H4 (cell line): ENCODE measurements around the gene AARSD1. TPM values are rescaled to one million over a fixed set of nuclear protein-coding genes. Genes with fewer than 3 reads are reported as not detected.
"Not testable (repeated sequence)": the region's sequence is repeated elsewhere in the genome, so short reads cannot be mapped to it uniquely, and the experiment has no call there.

Source experiments
- DNase-seq: peaks from one replicate; pipeline ENCODE4 v3.0.0-alpha.2; 2015; ENCODE audit warnings: low spot score
- total RNA-seq: library from RNA; depleted of rRNA; stranded (reverse); fragments of >200 nt; shearing (Covaris generic); gene quantifications from 2 replicates; pipeline ENCODE4 v1.2.3, GENCODE V29; 2014; rRNA removed

Gene AARSD1
- total RNA-seq, 1 experiment from 2014 or later: 27.2 TPM

GRCh38 chr17:42920106-42920900 is 44.0 kb downstream of the AARSD1 start:
- no peak for DNase-seq

GRCh38 chr17:42919522-42920077 is 44.7 kb downstream of the AARSD1 start:
- DNase-seq: not testable (repeated sequence)

DNA sequence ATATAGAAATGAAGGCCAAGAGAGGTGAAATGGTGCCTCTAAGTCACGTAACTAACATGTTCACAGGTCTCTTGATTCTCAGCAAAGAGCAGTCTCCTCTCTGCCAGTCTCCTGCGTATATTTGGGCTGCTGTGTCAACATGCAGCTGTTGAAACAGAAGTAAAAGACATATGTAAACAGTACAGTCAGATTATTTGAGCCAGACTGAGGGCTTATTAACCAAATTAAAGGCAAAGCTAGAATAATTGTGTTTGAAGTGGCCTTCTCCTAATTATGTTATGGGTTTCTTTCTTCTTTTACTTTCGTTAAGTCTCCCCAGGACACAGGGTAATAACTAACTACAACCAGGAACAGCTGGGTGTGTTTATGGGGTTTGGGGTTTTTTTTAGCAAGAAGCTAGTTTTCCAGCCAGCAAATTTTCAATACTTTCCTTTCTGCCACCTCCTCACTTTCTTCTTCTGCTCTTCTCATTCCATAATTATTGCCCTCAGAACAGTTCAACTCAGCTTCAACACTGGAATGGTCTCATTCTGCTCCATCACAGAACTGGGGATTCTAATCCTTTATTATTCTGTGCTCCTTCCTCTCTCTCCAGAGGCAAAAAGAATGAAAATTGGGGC is 45.2 kb downstream of the AARSD1 start:
- no peak for DNase-seq

DNA sequence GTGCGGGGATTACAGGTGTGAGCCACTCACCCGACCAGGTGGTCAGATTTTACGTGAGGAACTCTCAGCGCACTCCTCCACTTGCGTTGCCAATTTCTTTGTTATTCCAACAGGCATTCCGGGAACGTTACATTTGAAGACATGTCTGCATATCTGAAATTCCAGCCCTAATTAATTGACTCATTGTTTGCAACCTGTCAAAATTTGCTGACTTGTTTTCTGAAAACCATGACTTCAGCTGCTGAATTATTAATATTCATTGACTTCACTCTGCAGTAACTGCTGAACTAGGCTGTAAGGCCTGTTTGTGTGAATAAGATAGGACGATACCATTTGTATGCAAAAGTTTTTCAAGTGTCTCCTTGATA is 47.0 kb downstream of the AARSD1 start:
- DNase-seq: no peak

- not testable (repeated sequence) for DNase-seq
Observed at GRCh38 chr17:42916388-42917235, 47.6 kb downstream of the AARSD1 start.

- not testable (repeated sequence) for DNase-seq
Observed at GRCh38 chr17:42915288-42915687, 49.0 kb downstream of the AARSD1 start.

DNA sequence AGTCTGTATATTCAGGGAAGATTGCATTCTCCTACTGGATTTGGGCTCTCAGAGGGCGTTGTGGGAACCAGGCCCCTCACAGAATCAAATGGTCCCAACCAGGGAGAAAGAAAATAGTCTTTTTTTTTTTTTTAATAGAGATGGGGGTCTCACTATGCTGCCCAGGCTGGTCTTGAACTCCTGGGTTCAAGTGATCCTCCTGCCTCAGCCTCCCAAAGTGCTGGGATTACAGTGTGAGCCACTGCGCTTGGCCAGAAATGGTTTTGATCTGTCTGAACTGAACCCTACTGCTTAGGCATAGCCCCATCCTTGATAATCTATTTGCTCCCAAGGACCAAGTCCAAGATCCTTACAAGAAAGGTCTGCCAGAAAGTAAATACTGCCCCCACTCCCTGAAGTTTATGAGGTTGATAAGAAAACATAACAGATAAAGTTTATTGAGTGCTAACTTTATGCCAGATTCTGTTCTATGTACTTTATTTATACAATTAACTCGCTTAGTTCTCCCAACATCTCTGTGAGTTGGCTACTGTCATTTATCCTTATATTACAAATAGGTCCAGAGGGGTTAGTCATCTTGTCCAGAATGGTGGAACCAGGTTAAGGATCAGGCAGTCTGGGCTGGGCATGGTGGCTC is 50.2 kb downstream of the AARSD1 start:
- DNase-seq: no peak

GRCh38 chr17:42913522-42913921 is 50.7 kb downstream of the AARSD1 start:
- no peak for DNase-seq

DNA sequence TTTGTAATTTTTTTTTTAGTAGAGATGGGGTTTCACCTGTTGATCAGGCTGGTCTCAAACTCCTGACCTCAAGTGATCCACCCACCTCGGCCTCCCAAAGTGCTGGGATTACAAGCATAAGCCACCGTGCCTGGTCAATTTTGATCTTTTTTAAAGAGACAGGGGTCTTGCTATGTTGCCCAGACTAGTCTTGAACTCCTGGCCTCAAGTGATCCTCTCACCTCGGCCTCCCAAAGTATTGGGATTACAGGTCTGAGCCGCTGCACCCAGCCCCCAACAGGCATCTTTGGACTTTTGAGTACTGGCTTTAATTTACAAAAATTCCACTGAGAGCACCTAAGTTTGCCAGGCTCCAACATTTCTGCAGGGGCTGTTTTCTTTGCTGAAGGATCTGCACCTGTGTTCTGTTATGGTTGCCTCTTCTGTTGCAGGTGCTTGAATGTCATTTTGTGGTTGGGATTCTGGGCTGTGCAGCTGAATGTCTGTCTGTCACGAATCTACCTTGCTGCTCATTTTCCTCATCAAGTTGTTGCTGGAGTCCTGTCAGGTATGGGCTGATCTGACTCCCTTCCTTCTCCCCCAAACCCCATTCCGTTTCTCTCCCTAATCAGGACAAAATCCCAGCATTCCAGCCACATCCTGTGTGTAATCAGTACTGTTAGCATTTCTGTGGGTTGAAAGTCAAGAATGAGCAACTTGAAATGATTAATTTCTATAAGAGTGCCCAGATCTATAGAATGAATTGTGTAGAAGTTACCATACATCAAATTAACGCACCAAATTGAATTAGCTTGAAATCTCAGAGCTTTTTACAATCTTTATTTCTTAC is 55.2 kb downstream of the AARSD1 start:
- DNase-seq: no peak

DNA sequence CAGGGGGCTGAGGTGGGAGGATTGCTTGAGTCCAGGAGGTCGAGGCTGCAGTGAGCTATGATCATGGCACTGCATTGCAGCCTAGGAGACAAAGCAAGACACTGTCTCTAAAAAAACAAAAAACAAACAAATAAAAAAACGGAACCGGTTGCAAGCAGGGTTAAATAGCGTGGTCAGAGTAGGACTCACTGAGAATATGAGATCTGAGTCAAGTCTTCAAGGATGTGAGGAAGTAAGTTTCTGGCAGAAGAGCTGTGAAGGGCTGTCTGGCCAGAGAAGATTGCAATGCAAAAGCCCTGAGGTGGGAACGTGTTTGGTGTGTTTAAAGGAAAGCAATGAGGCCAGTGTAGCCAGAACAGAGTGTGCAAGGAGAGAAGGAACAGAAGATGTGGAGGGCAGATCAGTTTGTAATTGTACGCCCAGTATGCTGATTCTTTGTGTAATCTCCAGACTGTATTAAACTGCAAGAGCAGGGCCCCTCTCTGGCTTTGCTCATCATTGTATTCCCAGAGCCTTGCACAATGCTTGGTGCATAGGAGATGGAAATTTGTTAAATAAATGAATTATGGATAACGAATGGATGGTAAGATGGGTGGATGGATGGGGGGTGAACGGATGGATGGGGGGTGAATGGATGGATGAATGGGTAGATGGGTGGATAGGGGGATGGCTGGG is 57.3 kb downstream of the AARSD1 start:
- no peak for DNase-seq

GRCh38 chr17:42904110-42904469 is 60.2 kb downstream of the AARSD1 start:
- no peak for DNase-seq

DNA sequence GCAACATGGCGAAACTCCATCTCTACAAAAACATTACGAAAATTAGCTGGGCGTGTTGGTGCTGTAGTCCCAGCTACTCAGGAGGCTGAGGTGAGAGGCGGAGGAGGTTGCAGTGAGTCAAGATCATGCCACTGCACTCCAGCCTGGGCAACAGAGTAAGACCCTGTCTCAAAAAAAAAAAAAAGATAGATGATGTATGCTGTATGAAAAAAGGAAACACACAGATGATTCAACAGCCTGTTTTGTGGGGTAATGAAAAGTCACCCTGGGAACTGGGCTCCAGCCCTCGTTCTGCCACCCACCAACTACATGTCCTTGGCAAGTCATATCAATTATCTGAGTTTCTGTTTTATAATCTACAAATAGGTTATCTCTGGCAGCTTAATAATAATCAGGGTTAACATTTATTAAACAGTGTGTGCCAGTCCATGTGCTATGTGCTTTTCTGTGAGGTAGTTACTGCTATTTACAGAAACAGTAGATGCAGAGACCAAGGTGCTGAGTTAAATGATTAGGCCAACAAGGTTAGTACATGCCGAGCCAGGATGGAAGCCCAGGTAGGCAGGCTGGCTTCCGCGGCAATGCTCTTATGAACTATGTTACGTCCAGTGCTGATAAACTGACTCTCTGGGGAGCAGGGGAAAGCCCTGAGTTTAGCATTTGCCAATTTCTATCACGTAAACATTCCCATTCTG is 62.6 kb downstream of the AARSD1 start:
- no peak for DNase-seq

Other genes with a start within 250 kb of the AARSD1 start
- 2.2 and 4.5 TPM in 2 replicates for gene EZH1, start 219.4 kb downstream of the AARSD1 start, total RNA-seq
- gene RAMP2, start 203.2 kb downstream of the AARSD1 start, total RNA-seq: not detected in 2 replicates
- 85.2 and 95.4 TPM in 2 replicates for gene VPS25, start 191.0 kb downstream of the AARSD1 start, total RNA-seq
- gene WNK4, start 183.8 kb downstream of the AARSD1 start, total RNA-seq: not detected in 2 replicates
- gene COA3, start 165.8 kb downstream of the AARSD1 start, total RNA-seq: 124 and 139 TPM in 2 replicates
- gene CNTD1, start 165.6 kb downstream of the AARSD1 start, total RNA-seq: not detected in 2 replicates
- 44.2 and 69.8 TPM in 2 replicates for gene BECN1, start 140.2 kb downstream of the AARSD1 start, total RNA-seq
- 109 and 113 TPM in 2 replicates for gene PSME3, start 131.1 kb downstream of the AARSD1 start, total RNA-seq
- 0.45 TPM in 1 of 2 replicates, not detected in the other for gene AOC2, start 119.9 kb downstream of the AARSD1 start, total RNA-seq
- gene AOC3, start 113.3 kb downstream of the AARSD1 start, total RNA-seq: 0.04 and 0.06 TPM in 2 replicates
- gene G6PC1, start 63.7 kb downstream of the AARSD1 start, total RNA-seq: not detected in 2 replicates
- gene PTGES3L, start 15.6 kb upstream of the AARSD1 start, total RNA-seq: 0.19 TPM in 1 of 2 replicates, not detected in the other
- gene RUNDC1, start 16.1 kb upstream of the AARSD1 start, total RNA-seq: 3.6 and 3.8 TPM in 2 replicates
- gene RPL27, start 34.0 kb upstream of the AARSD1 start, total RNA-seq: 1,450 and 1,519 TPM in 2 replicates
- 66.7 and 80.2 TPM in 2 replicates for gene IFI35, start 42.3 kb upstream of the AARSD1 start, total RNA-seq
- 104 and 118 TPM in 2 replicates for gene VAT1, start 57.9 kb upstream of the AARSD1 start, total RNA-seq
- gene RND2, start 60.8 kb upstream of the AARSD1 start, total RNA-seq: not detected in 2 replicates
- 16.7 and 28.4 TPM in 2 replicates for gene BRCA1, start 160.9 kb upstream of the AARSD1 start, total RNA-seq
- gene NBR1, start 206.8 kb upstream of the AARSD1 start, total RNA-seq: 38.1 and 40.8 TPM in 2 replicates
- gene TMEM106A, start 247.4 kb upstream of the AARSD1 start, total RNA-seq: 1.7 and 2.4 TPM in 2 replicates